Right kidney (tissue), 1 donor: ENCODE measurements around the gene SLC43A1.

Experiments
- DNase-seq: peaks from one replicate; pipeline ENCODE4 v3.0.0-alpha.2; 2016

Gene SLC43A1

GRCh38 chr11:57497303-57498247, 17.9 kb downstream of the SLC43A1 start:
- no peak for DNase-seq

GRCh38 chr11:57496109-57496820, 19.2 kb downstream of the SLC43A1 start:
- no peak for DNase-seq

- DNase-seq = peak; percentile 47
Observed at GRCh38 chr11:57493507-57494503, 21.7 kb downstream of the SLC43A1 start.

- DNase-seq = no peak
Observed at GRCh38 chr11:57491371-57492061, 24.0 kb downstream of the SLC43A1 start.

GRCh38 chr11:57490456-57491248, 24.9 kb downstream of the SLC43A1 start:
- DNase-seq = no peak

- no peak for DNase-seq
Observed at GRCh38 chr11:57487920-57488659, 27.4 kb downstream of the SLC43A1 start.

- no peak for DNase-seq
Observed at GRCh38 chr11:57487021-57487778, 28.3 kb downstream of the SLC43A1 start.

GRCh38 chr11:57485217-57485990, 30.1 kb downstream of the SLC43A1 start:
- DNase-seq = no peak

GRCh38 chr11:57484141-57484710, 31.3 kb downstream of the SLC43A1 start:
- DNase-seq = no peak

GRCh38 chr11:57483562-57483918, 32.0 kb downstream of the SLC43A1 start:
- no peak for DNase-seq

- DNase-seq = peak; percentile 81
Observed at GRCh38 chr11:57482782-57483561, 32.5 kb downstream of the SLC43A1 start.

GRCh38 chr11:57481915-57482781, 33.4 kb downstream of the SLC43A1 start:
- DNase-seq = no peak

GRCh38 chr11:57481315-57481714, 34.2 kb downstream of the SLC43A1 start:
- DNase-seq = no peak

- no peak for DNase-seq
Observed at GRCh38 chr11:57480409-57481137, 34.9 kb downstream of the SLC43A1 start.

GRCh38 chr11:57479911-57480310, 35.6 kb downstream of the SLC43A1 start:
- no peak for DNase-seq
